Measurements from ENCODE around the gene CRTC2.
A peak's percentile ranks its signal among the peaks of the same experiment; 100 is the strongest.

CRTC2 gene

GRCh38 chr1:153956997-153957715 is 1.3 kb downstream of the CRTC2 start:
- peak overlapping the region; percentile 77 to 98 (median 90) for H3K4me3 ChIP-seq
- peak overlapping the region in 20 of 21 experiments; percentile 88 to 99 (median 93) for H3K27ac ChIP-seq

- no peak overlapping the region for H3K4me3 ChIP-seq
- H3K27ac ChIP-seq, result no peak overlapping the region
These were observed 3.6 kb downstream of the CRTC2 start for GRCh38 chr1:153954826-153955225.

DNA sequence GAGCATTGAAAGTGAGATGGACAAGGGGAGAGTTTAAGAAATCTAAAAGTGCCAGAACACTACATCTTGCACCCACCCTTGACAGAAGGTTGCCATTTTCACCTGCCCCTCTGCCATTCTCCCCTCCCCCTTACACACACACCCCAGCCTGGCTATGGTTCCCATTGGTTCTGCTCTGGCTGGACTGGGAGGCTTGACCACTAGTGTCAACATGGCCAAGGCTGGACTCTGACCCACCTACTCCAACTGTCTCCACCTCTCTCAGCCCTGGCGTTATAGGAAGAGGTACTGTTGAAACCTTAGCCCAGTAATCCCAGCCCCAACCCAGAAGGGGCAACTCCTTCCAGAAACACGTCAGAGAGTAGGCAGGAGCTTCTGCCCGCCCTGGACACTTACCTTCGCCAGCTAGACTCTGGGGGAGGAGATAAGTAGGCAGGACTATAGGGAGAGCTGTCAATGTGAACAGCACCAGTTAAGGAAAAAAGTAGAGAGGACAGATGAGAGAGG is 4.5 kb downstream of the CRTC2 start:
- no peak overlapping the region for H3K4me3 ChIP-seq
- H3K27ac ChIP-seq, result no peak overlapping the region

GRCh38 chr1:153951801-153952200 is 6.6 kb downstream of the CRTC2 start:
- no peak overlapping the region for H3K27ac ChIP-seq
- H3K4me3 ChIP-seq, result no peak overlapping the region

DNA sequence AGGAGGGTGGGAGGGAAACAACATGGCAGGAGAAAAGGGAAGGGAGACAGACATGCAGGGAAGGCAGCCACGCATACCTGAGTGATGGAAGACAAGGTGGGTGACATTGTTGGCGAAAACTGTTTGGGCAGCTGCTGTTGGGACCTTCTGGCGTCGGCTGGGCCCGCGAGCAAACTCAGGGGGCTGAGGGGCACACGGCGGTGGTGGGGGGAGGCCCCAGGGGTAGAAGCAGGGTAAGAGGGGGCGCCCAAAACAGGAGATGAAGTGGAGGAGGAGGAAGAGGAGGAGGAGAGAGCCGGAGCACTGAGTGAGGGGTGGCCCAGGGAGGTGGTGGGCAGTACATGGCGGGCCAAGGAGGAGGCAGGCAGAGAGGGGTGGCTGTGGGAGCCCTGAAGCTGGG is 7.2 kb downstream of the CRTC2 start:
- H3K27ac ChIP-seq, result no peak overlapping the region

GRCh38 chr1:153946622-153947241 is 11.7 kb downstream of the CRTC2 start, which contains the start of gene DENND4B:
TSS of gene DENND4B (minus strand) at chr1:153946718. CDS start at chr1:153944374, 2,344 bp downstream.
- Histone ChIP-seq H3K4me3 (peak within 1 kb of the TSS; percentile 62 to 99 (median 91)), H3K27ac (peak within 1 kb of the TSS; percentile 88 to 99 (median 97))

More for the DNA sequence above, 7.2 kb downstream of the CRTC2 start:
- no peak overlapping the region for H3K4me3 ChIP-seq

GRCh38 chr1:153945795-153946621 is 12.4 kb downstream of the CRTC2 start:
- peak overlapping the region; percentile 62 to 99 (median 91) for H3K4me3 ChIP-seq
- peak overlapping the region; percentile 88 to 99 (median 97) for H3K27ac ChIP-seq

DNA sequence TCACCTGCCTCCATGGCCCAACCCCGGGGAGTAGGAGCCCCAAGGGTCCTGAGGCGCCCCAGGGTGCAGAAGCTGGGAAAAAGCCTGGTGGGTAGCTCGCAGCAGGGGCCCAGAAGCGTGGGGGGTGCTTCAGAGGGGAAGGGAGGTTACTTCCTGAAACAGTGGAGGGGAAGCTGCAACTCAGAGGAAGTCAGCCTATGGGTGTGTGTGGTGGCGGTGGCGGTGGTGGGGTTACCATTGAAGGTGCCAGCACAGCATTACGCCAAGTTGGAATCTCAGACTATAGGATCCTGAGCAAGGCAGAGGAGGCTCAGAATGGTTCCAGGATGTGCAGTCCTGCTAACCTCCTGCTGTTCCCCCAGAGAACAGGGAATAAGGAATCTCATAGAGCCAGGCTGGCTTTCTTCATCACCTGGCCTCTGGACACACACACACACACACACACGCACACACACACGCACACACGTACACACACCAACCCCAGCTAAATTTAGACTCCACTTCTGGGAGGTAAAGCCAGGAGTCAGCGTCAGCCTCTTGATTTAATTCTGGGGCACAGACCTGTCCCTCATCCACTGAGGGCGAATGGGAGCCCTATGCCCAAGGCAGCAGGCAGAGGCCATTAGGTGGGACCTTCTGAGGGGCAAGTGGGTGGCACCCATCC is 13.1 kb downstream of the CRTC2 start:
- peak overlapping the region; percentile 88 to 99 (median 97) for H3K27ac ChIP-seq

DNA sequence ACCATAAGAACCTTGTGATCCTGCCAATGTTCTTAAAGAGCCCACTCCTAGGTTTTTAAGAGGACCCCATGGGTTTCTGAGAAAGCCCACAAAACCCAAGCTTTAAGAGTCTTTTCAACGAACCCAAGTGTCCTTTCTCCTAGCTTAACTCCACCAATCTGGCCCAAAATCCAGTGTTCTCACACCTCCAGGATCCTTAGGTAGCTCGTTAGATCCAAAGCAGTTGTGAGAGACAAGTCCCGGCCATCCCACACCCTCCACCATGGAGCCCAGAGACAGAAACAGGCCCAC is 13.6 kb downstream of the CRTC2 start:
- H3K4me3 ChIP-seq, result peak overlapping the region; percentile 62 to 99 (median 91)

More for the DNA sequence above, 13.1 kb downstream of the CRTC2 start:
- peak overlapping the region; percentile 62 to 99 (median 91) for H3K4me3 ChIP-seq

GRCh38 chr1:153944005-153944826 is 14.2 kb downstream of the CRTC2 start:
- H3K27ac ChIP-seq, result peak overlapping the region in 20 of 21 experiments; percentile 88 to 99 (median 97)
- H3K4me3 ChIP-seq, result peak overlapping the region in 5 of 7 experiments; percentile 62 to 94 (median 91)

More for the DNA sequence above, 13.6 kb downstream of the CRTC2 start:
- H3K27ac ChIP-seq, result peak overlapping the region in 20 of 21 experiments; percentile 88 to 99 (median 97)

GRCh38 chr1:153942766-153943549 is 15.5 kb downstream of the CRTC2 start:
- H3K4me3 ChIP-seq, result no peak overlapping the region
- no peak overlapping the region for H3K27ac ChIP-seq

- peak overlapping the region in 1 of 21 experiments; percentile 43 for H3K27ac ChIP-seq
- H3K4me3 ChIP-seq, result no peak overlapping the region
These were observed 16.3 kb downstream of the CRTC2 start for GRCh38 chr1:153941826-153942725.

DNA sequence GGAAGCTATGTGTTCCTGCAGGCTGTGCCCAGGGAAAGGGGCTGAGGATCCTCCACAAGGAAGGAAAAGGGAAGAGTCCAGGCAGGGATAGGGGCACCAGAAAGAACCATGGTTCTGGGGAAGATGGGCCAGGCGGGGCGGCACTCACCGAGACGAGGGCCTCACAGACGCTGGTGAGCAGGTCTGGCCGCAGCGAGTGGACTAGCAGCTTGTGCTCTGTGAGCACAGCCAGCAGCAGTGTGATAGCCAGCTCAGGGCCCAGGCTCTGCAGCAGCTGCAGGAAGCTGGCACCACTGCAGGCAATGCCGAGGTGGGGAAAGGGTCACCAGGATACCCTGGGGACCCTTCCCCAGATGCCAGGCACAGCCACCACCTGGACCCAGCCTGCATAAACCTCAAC is 17.7 kb downstream of the CRTC2 start:
- no peak overlapping the region for H3K27ac ChIP-seq

DNA sequence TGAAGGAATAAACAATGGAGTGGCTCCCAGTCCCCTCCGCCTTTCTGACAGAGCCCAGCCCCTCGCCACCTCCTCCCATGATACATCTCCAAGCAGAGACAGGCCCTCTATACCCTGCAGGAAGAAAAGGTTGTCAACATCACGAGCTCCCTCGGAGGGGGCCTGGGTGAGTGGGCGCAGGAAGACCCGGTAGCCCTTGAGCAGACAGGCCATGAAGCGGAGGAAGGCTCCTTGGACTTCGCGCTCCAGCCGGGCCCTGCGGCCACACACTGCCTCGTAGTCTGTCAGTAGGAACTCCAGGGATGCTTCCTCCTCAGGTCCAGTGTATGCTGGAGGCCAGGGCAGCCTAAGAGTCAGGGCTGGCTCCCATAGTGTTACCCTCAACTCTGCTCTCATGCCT is 18.9 kb downstream of the CRTC2 start:
- Histone ChIP-seq H3K4me3 (no peak overlapping the region), H3K27ac (no peak overlapping the region)

More for the DNA sequence above, 17.7 kb downstream of the CRTC2 start:
- no peak overlapping the region for H3K4me3 ChIP-seq

GRCh38 chr1:153938996-153939395 is 19.4 kb downstream of the CRTC2 start:
- Histone ChIP-seq H3K4me3 (no peak overlapping the region), H3K27ac (no peak overlapping the region)

DNA sequence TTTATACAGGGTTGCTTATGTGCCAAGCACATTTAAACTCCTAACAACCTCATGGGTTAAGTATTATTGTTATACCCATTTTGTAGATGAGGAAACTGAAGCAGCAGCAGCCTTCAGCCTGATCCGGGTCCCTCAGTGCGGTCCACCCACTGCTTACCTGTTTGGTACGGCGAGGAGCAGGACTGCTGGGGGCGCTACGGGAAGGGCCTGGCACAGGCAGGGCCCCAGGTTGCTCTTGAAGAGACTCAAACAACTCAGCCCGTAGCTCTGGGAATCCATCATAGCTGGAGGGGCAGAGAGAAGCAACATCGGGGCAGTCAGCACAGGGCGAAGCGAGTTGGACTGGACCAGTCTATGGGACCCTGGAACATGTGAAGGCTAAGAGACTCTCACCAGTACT is 21.1 kb downstream of the CRTC2 start:
- H3K4me3 ChIP-seq, result no peak overlapping the region
- H3K27ac ChIP-seq, result no peak overlapping the region
